ENCODE measurements around the gene CD72.

Gene CD72

GRCh38 chr9:35579130-35579529 lies 39.1 kb downstream of the CD72 start:
- H3K79me2 ChIP-seq (ENCODE audit: low read length), result no peaks in the 10 kb centered on the region
- H2AFZ ChIP-seq (ENCODE audit: low read length), result no peak overlapping the region
- H3F3A ChIP-seq (ENCODE audit: insufficient read depth, low read length), result no peaks in the 10 kb centered on the region
- H3K4me1 ChIP-seq (ENCODE audit: low read length), result no peaks in the 10 kb centered on the region
- H3K27me3 ChIP-seq (replicated peaks; ENCODE audit: insufficient read depth, low read length), result no peaks in the 10 kb centered on the region
- no peaks in the 10 kb centered on the region for H3K9me3 ChIP-seq (replicated peaks; ENCODE audit: insufficient read depth, low read length)
- no peaks in the 10 kb centered on the region for H3K9me2 ChIP-seq (replicated peaks; ENCODE audit: insufficient read depth, low read length)
- H3K36me3 ChIP-seq (replicated peaks; ENCODE audit: insufficient read depth, low read length), result no peaks in the 10 kb centered on the region
- no peak overlapping the region for H3K27ac ChIP-seq (ENCODE audit: low read length)
- no peak for TF ChIP-seq EZH2phosphoT487 (IDR thresholded peaks at IDR 0.05; ENCODE audit: low read length)
- TF ChIP-seq, protein P1, sequence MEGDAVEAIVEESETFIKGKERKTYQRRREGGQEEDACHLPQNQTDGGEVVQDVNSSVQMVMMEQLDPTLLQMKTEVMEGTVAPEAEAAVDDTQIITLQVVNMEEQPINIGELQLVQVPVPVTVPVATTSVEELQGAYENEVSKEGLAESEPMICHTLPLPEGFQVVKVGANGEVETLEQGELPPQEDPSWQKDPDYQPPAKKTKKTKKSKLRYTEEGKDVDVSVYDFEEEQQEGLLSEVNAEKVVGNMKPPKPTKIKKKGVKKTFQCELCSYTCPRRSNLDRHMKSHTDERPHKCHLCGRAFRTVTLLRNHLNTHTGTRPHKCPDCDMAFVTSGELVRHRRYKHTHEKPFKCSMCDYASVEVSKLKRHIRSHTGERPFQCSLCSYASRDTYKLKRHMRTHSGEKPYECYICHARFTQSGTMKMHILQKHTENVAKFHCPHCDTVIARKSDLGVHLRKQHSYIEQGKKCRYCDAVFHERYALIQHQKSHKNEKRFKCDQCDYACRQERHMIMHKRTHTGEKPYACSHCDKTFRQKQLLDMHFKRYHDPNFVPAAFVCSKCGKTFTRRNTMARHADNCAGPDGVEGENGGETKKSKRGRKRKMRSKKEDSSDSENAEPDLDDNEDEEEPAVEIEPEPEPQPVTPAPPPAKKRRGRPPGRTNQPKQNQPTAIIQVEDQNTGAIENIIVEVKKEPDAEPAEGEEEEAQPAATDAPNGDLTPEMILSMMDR (IDR thresholded peaks at IDR 0.05; ENCODE audit: low read length), result no peak
- TF ChIP-seq EZH2 (optimal IDR thresholded peaks at IDR 0.05; ENCODE audit: low read depth, low read length), result no peak
- no peak for DNase-seq
- no peak overlapping the region for H3K4me2 ChIP-seq (ENCODE audit: low read depth, low read length)
- no peak overlapping the region for H3K4me3 ChIP-seq (ENCODE audit: low read length)
- no peaks in the 10 kb centered on the region for H4K20me1 ChIP-seq (ENCODE audit: insufficient read depth, low read length)
- no peak overlapping the region for H3K9ac ChIP-seq (ENCODE audit: low read length)

- H4K20me1 ChIP-seq (ENCODE audit: insufficient read depth, low read length), result no peaks in the 10 kb centered on the region
- no peak for DNase-seq
- no peaks in the 10 kb centered on the region for H3F3A ChIP-seq (ENCODE audit: insufficient read depth, low read length)
- H3K4me3 ChIP-seq (ENCODE audit: low read length), result no peak overlapping the region
- H3K79me2 ChIP-seq (ENCODE audit: low read length), result no peaks in the 10 kb centered on the region
- H3K9ac ChIP-seq (ENCODE audit: low read length), result no peak overlapping the region
- no peaks in the 10 kb centered on the region for H3K27me3 ChIP-seq (replicated peaks; ENCODE audit: insufficient read depth, low read length)
- H3K27ac ChIP-seq (ENCODE audit: low read length), result no peak overlapping the region
- no peaks in the 10 kb centered on the region for H3K4me1 ChIP-seq (ENCODE audit: low read length)
- no peaks in the 10 kb centered on the region for H3K9me2 ChIP-seq (replicated peaks; ENCODE audit: insufficient read depth, low read length)
- no peaks in the 10 kb centered on the region for H3K36me3 ChIP-seq (replicated peaks; ENCODE audit: insufficient read depth, low read length)
- H3K4me2 ChIP-seq (ENCODE audit: low read depth, low read length), result no peak overlapping the region
- no peak for TF ChIP-seq EZH2phosphoT487 (IDR thresholded peaks at IDR 0.05; ENCODE audit: low read length)
- no peak for TF ChIP-seq EZH2 (optimal IDR thresholded peaks at IDR 0.05; ENCODE audit: low read depth, low read length)
- no peaks in the 10 kb centered on the region for H3K9me3 ChIP-seq (replicated peaks; ENCODE audit: insufficient read depth, low read length)
- no peak overlapping the region for H2AFZ ChIP-seq (ENCODE audit: low read length)
These were observed 40.7 kb downstream of the CD72 start for GRCh38 chr9:35577486-35577885.

DNA sequence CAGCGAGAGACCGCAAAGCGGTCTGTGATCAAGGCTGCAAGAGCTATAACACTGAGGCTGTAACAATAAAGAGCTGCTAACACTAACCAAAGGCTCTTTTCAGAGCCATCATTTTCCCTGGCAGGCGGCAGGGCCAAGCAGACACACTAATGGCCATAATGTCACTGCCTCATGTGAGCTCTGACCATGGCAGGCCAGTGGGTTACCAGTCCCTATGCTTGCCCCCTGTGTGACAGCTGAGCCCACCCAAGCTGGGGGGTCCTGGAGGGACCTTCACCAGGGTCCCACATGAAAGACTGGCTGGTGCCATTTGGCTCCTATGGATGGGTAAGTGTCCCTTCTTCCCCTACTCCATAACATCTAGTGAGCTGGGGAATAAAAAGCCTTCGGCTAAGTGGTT lies 42.7 kb downstream of the CD72 start:
- Histone ChIP-seq H3K4me3 (ENCODE audit: low read length) (no peak overlapping the region), H2AFZ (ENCODE audit: low read length) (no peak overlapping the region), H3K27me3 (replicated peaks; ENCODE audit: insufficient read depth, low read length) (no peaks in the 10 kb centered on the region), H3K9me2 (replicated peaks; ENCODE audit: insufficient read depth, low read length) (no peaks in the 10 kb centered on the region), H3K9me3 (replicated peaks; ENCODE audit: insufficient read depth, low read length) (no peaks in the 10 kb centered on the region), H3K36me3 (replicated peaks; ENCODE audit: insufficient read depth, low read length) (no peaks in the 10 kb centered on the region), H4K20me1 (ENCODE audit: insufficient read depth, low read length) (no peaks in the 10 kb centered on the region), H3F3A (ENCODE audit: insufficient read depth, low read length) (peaks cover 3% of the 10 kb centered on the region), H3K4me2 (ENCODE audit: low read depth, low read length) (no peak overlapping the region), H3K4me1 (ENCODE audit: low read length) (peaks cover 3% of the 10 kb centered on the region; the same call in 1 of the 2 replicates), H3K9ac (ENCODE audit: low read length) (no peak overlapping the region), H3K27ac (ENCODE audit: low read length) (no peak overlapping the region), H3K79me2 (ENCODE audit: low read length) (no peaks in the 10 kb centered on the region)
- TF ChIP-seq EZH2 (optimal IDR thresholded peaks at IDR 0.05; ENCODE audit: low read depth, low read length) (no peak), EZH2phosphoT487 (IDR thresholded peaks at IDR 0.05; ENCODE audit: low read length) (no peak)
- TF ChIP-seq, protein P1 (IDR thresholded peaks at IDR 0.05; ENCODE audit: low read length), result no peak
- no peak for DNase-seq

DNA sequence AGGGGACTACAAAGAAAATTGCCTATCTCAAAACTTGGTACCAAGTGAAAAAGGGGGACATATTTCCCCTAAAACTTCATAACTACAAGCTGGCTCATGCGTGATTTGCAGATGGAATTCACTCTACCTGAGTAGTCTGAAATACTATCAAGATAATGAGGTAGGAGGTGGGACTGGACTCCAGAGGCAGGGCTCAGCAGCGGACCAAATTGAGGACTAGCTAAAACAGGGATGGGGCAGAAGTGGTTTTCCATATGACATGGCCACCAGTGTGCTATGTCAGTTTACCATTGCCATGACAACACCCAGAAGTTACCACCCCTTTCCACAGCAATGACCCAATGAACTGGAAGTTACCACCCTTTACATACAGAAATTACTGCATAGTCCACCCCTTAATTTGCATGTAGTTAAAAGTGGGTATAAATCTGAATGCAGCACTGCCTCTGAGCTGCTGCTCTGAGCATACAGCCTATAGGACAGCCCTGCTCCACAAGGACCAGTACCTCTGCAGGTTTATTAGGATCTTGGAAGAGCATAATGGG lies 43.6 kb downstream of the CD72 start:
- H3K4me1 ChIP-seq (ENCODE audit: low read length), result peaks cover 11% of the 10 kb centered on the region
- no peaks in the 10 kb centered on the region for H3K9me2 ChIP-seq (replicated peaks; ENCODE audit: insufficient read depth, low read length)
- no peaks in the 10 kb centered on the region for H3K9me3 ChIP-seq (replicated peaks; ENCODE audit: insufficient read depth, low read length)
- no peaks in the 10 kb centered on the region for H4K20me1 ChIP-seq (ENCODE audit: insufficient read depth, low read length)
- no peak overlapping the region for H3K4me2 ChIP-seq (ENCODE audit: low read depth, low read length)
- no peaks in the 10 kb centered on the region for H3K79me2 ChIP-seq (ENCODE audit: low read length)
- H3K4me3 ChIP-seq (ENCODE audit: low read length), result no peak overlapping the region
- no peak overlapping the region for H3K9ac ChIP-seq (ENCODE audit: low read length)
- no peak overlapping the region for H3K27ac ChIP-seq (ENCODE audit: low read length)
- no peak for DNase-seq
- H3K36me3 ChIP-seq (replicated peaks; ENCODE audit: insufficient read depth, low read length), result no peaks in the 10 kb centered on the region
- no peaks in the 10 kb centered on the region for H3K27me3 ChIP-seq (replicated peaks; ENCODE audit: insufficient read depth, low read length)
- TF ChIP-seq EZH2phosphoT487 (IDR thresholded peaks at IDR 0.05; ENCODE audit: low read length) (no peak), EZH2 (optimal IDR thresholded peaks at IDR 0.05; ENCODE audit: low read depth, low read length) (no peak)
- TF ChIP-seq, protein P1 (IDR thresholded peaks at IDR 0.05; ENCODE audit: low read length), result no peak
- H2AFZ ChIP-seq (ENCODE audit: low read length), result no peak overlapping the region
- peaks cover 11% of the 10 kb centered on the region for H3F3A ChIP-seq (ENCODE audit: insufficient read depth, low read length)
